GM18861 (cell line): ENCODE results near the gene SLC1A1.
"Not testable (repeated sequence)": the region's sequence is repeated elsewhere in the genome, so short reads cannot be mapped to it uniquely, and the experiment has no call there.

ENCODE experiments used
- ATAC-seq: cut with Tn5 transposase; IDR thresholded peaks from one replicate; pipeline ENCODE4 v1.9.1; 2021; ENCODE audit not compliant: unreplicated experiment

The SLC1A1 gene

GRCh38 chr9:4540425-4540824, 50.2 kb downstream of the SLC1A1 start:
- ATAC-seq: no peak

DNA sequence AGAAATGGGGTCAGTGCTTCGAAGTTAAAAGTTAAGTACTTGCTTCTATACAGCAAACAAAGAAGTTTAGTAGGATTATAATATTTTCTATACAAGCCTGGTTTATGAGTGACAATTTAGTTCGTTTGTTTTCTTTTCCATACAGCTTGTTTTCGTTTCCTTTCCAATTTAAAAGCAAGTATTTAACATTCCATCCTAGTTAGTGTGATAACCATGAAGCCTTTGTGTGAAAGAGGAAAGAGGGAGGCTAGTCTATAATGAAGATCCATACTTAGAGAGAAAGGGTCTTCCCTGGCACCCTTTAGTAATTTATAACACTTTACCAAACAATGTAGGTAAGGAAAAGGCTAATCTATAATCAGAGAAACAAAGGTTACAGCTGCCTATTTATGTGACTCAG, 51.0 kb downstream of the SLC1A1 start:
- ATAC-seq: no peak

GRCh38 chr9:4541856-4542255, 51.6 kb downstream of the SLC1A1 start:
- ATAC-seq: no peak

- not testable (repeated sequence) for ATAC-seq
Observed at GRCh38 chr9:4544714-4545113, 54.4 kb downstream of the SLC1A1 start.

- no peak for ATAC-seq
Observed at GRCh38 chr9:4547016-4547415, 56.7 kb downstream of the SLC1A1 start.

DNA sequence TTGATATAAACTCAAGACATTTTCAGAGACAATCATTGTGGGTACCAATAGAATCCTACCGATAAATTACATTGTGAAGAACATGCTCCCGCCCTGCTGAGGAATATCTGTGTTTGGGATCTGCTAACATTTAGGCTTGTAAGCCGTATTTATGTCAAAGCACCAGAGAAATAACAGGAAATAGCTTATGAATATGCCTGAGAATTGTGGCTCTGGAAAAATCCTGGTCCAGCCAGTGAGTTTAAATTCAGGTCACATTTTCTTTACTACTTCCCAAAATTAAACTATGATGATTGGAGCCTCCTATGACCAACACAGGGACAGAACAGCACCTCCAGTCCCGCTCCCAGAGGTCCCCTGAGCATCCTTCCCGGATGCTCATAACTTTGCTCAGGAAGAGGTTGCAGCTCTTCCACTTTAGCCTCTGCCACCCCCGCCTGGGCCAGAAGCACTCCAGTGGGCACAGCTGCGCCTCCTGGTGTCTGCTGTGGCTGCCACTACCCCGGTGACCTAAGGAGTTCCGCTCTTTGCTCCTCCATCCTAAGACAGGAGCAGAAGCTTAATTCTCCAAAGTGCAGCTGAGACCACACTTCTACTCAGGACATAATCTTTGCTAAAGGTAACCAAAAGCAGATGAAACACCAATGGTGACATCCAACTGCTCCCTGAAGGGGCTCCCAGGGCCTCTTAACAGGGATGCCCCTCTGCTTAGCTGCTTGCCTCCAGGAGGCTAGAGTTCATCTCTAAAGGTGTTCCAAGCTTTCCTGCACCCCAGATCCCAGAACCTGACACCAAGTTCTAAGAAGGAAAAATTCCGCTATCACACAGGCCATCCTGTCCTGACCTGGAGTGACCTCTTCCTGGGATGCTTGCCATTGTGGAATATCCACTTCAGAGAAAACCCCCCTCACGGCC, 58.8 kb downstream of the SLC1A1 start:
- no peak for ATAC-seq

DNA sequence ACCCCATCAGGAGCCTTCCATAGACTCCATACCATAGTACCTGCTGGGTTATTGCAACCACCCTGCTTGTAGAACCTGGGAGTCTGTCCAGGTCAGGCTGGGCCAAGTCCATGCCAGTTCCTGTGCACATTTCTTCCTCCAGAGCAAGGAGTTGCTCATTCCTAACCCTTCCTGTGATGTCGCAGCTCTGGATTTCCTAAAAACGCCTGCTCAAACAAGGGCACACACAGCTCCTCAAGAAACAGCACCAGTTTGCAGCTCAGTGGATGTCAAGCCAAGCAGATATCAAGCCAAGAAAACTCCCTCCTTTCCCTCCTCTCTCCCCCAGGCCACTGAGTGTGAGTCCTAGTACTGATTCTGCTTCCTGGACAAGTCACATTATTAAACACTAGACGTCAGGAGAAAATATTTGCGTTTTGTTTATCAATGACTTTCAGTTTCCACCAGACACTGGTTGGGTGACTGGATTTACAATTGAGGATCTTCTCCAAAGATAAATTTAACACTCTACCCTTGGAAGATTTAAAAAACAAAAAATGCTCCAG, 59.6 kb downstream of the SLC1A1 start:
- ATAC-seq: no peak

- no peak for ATAC-seq
Observed at GRCh38 chr9:4550777-4551484, 60.7 kb downstream of the SLC1A1 start.

- ATAC-seq: no peak
Observed at GRCh38 chr9:4553951-4554381, 63.7 kb downstream of the SLC1A1 start.

- ATAC-seq: no peak
Observed at GRCh38 chr9:4555236-4555635, 65.0 kb downstream of the SLC1A1 start.

DNA sequence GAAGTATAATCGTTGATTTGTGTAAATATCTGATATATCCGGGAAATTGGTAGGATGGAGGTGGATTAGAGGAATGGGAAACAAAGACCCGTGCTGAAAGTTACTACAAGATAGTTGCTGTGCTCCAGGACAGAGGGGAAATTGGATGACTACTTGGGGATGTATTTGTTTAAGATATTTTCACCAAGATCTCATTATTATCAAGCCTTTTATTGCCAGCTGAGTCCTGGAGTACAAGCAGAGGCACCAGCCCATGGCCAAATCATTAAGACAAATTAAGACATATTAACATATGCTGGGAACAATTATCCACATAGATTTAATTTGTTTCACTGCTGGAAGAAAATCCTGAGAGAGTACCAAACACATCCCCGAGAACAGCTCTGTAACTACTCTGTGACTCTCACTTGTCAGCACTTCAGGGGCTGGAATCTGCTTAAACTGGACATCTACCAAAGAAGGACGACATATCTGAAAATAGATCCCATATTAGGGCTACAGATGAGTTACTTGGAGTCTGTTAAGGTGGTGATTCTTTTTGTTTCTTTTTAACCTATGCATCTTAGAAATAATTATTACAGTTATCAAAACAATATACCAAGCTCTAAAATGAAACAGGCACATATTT, 68.2 kb downstream of the SLC1A1 start:
- ATAC-seq: no peak

- ATAC-seq: peak; percentile 92
Observed at GRCh38 chr9:4559261-4560182, 69.3 kb downstream of the SLC1A1 start.

- no peak for ATAC-seq
Observed at GRCh38 chr9:4563105-4563504, 72.8 kb downstream of the SLC1A1 start.

DNA sequence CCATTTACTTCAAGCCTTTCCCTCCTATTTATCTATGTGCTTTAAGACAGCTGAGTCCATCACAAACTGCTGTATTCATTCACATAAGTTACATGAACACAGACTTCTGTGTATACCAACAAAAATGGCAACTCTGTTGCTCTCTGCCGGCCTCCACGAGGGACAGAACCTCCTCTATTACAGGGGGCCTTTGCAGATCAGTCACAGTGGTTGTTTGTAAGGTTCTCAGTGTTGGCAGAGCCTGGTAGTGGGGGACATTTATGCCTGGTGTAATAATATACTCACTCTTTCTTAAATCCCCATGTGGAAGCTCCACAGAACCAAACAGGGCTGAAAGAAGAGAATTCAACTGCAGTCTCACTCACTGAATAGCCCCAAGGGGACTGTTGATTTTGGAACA, 76.5 kb downstream of the SLC1A1 start:
- ATAC-seq: no peak

DNA sequence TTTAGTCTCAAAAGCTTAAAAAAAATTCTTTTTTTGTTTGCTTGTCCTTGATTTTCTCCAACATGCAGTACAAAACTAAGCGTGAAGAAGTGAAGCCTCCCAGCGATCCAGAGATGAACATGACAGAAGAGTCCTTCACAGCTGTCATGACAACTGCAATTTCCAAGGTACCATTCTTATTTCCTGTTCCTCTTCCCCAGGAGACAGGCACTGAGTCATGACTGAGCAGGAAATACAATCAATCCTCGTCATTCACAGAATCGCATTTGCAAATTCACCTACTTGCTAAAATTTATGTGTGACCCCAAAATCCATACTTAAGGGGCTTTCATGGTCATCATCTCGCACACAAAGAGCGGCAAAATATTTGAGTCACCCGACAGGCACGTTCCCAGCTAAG, 77.3 kb downstream of the SLC1A1 start:
- ATAC-seq: no peak

DNA sequence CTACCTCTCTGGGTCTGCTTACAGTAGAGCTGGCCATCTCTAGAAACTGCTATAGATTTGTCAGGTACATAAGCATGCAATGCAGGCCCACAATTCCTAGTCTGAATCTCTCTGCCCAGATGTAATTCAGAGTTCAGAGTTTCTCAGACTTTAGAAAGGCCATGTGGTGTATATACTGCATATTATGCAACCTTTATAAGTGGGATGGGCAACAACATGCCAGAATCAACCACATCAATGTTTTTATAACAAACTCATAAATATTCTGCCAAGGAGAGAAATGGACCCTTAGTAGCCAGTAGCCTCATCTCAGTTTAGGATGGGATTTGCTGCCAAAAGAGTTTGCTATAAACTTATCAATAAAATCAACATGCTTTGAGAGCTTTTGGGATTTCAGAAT, 78.8 kb downstream of the SLC1A1 start:
- ATAC-seq: no peak

- ATAC-seq: no peak
Observed at GRCh38 chr9:4572184-4572826, 82.0 kb downstream of the SLC1A1 start.

DNA sequence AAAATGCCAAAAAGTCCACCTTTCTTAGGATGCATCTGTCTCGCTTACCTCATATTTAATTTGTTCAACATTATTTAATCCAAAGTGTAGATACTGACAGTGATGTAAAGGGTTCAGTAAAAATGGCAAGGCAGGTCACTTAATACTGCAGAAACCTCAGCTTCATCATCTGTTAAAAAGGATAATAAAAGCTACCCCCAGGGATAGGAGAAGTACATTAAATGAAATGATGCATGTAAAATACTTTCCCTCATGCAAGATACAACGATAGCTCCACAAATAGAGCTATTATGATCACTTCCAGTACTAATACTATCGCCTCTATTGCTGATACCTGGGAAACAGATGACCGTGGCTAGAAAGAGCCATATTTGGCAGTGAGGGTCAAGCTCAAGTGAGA, 82.9 kb downstream of the SLC1A1 start:
- ATAC-seq: no peak

DNA sequence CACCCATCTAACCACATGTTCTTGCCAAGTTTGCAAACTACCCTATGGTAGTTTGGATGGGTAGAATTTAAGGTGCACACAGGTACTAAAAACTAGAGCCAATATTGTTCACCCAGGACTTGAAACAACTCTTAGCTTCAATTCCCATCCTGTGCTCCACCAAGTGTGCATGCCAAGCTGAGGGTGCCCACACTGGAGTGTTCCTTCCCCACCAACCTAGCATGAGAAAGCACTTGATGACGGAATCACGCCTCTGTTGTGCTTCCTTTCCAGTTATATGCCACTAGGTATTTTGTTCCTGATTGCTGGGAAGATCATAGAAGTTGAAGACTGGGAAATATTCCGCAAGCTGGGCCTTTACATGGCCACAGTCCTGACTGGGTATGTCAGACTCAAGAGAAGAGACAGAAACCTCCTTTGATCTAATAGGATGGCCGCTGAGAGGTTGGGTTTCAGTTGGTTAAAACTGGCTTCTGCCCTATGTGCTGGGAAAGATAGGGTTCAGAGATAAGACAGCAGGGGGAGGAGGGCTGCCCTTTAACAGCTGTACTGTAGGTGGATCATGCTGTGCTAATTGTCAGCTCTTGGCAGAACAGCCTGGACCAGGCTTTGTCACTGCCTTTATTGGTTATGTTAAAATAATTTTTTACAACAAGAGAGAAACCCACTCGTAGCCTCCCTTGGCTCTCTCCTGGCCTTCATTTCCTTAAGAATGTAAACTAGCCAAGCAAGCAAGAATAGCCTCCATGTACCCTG, 83.5 kb downstream of the SLC1A1 start:
- ATAC-seq: no peak
